ENCODE data around the gene ZNF546.

The ZNF546 gene

GRCh38 chr19:40056505-40056904 is 59.6 kb downstream of the ZNF546 start:
- DNase-seq = no peak

- DNase-seq = no peak
These were observed 60.3 kb downstream of the ZNF546 start for GRCh38 chr19:40057166-40057565.

- DNase-seq = no peak
These were observed 62.8 kb downstream of the ZNF546 start for GRCh38 chr19:40059624-40060023.

GRCh38 chr19:40070058-40070457 is 73.2 kb downstream of the ZNF546 start:
- DNase-seq = no peak
